Neuronal stem cell (in vitro differentiated cells): Measurements from ENCODE around the gene RMP24.

ENCODE experiments used
- DNase-seq: peaks from one replicate; pipeline ENCODE4 v3.0.0-alpha.2; 2013; ENCODE audit warnings: low spot score
- H2AFZ ChIP-seq: one replicate; pipeline ENCODE4 v1.6.1; 2013; ENCODE audit warnings: mild to moderate bottlenecking, low read length, inconsistent platforms
- H2AK5ac ChIP-seq: 2 replicates; pipeline ENCODE4 v1.6.1; 2013; ENCODE audit warnings: low read depth, mild to moderate bottlenecking, inconsistent platforms, low read length, moderate library complexity, mixed read lengths
- H2BK120ac ChIP-seq: 2 replicates; pipeline ENCODE4 v1.6.1; 2013; ENCODE audit warnings: low read depth, mild to moderate bottlenecking, inconsistent platforms, low read length, moderate library complexity, mixed read lengths
- H2BK12ac ChIP-seq: one replicate; pipeline ENCODE4 v1.6.1; 2013; ENCODE audit warnings: low read length, inconsistent platforms
- H2BK15ac ChIP-seq: 2 replicates; pipeline ENCODE4 v1.6.1; 2013; ENCODE audit warnings: mild to moderate bottlenecking, low read length, inconsistent platforms, mixed read lengths
- H2BK5ac ChIP-seq: one replicate; pipeline ENCODE4 v1.6.1; 2013; ENCODE audit warnings: inconsistent platforms, mild to moderate bottlenecking, low read length, moderate library complexity
- H3K14ac ChIP-seq: one replicate; pipeline ENCODE4 v1.6.1; 2013; ENCODE audit warnings: low read length, inconsistent platforms
- H3K18ac ChIP-seq: 2 replicates; pipeline ENCODE4 v1.6.1; 2013; ENCODE audit warnings: low read length, inconsistent platforms
- H3K23ac ChIP-seq: 2 replicates; pipeline ENCODE4 v1.6.1; 2013; ENCODE audit warnings: low read depth, mild to moderate bottlenecking, mixed read lengths, low read length, inconsistent platforms; ENCODE audit not compliant: poor library complexity
- H3K27ac ChIP-seq: replicated peaks from 3 replicates; pipeline ENCODE4 v1.5.1; 2013; ENCODE audit warnings: low read length, inconsistent platforms
- H3K27me3 ChIP-seq, 3 experiments: 2 replicates each; pipeline ENCODE4 v1.6.1; 2013; ENCODE audit warnings: low read length in 3 of 3, mild to moderate bottlenecking in 2 of 3, inconsistent platforms in 1 of 3, low read depth in 1 of 3, mixed read lengths in 1 of 3, moderate library complexity in 1 of 3; ENCODE audit not compliant: control insufficient read depth in 3 of 3, insufficient read depth in 3 of 3
- H3K36me3 ChIP-seq, 2 donors: replicated peaks in 1 of 2; 2 replicates each; pipeline ENCODE4 v1.6.1; 2013; ENCODE audit warnings: low read length in 2 of 2; ENCODE audit not compliant: control insufficient read depth in 2 of 2, insufficient read depth in 2 of 2
- H3K4ac ChIP-seq: 2 replicates; pipeline ENCODE4 v1.6.1; 2013; ENCODE audit warnings: inconsistent platforms, mild to moderate bottlenecking, low read length, moderate library complexity
- H3K4me1 ChIP-seq, 2 donors: 1 replicate in 1 of 2; 2 replicates in 1 of 2; pipeline ENCODE4 v1.6.1; 2013; ENCODE audit warnings: low read length in 2 of 2, low read depth in 1 of 2; ENCODE audit not compliant: control insufficient read depth in 2 of 2, insufficient read depth in 1 of 2
- H3K4me2 ChIP-seq: one replicate; pipeline ENCODE4 v1.6.1; 2013; ENCODE audit warnings: mild to moderate bottlenecking, low read length, inconsistent platforms; ENCODE audit not compliant: insufficient read depth, poor library complexity, severe bottlenecking
- H3K4me3 ChIP-seq, 2 donors: 2 replicates each; pipeline ENCODE4 v1.5.1; 2013; ENCODE audit warnings: low read length in 2 of 2, mild to moderate bottlenecking in 2 of 2, inconsistent platforms in 1 of 2, moderate library complexity in 1 of 2
- H3K79me1 ChIP-seq: one replicate; pipeline ENCODE4 v1.6.1; 2013; ENCODE audit warnings: low read depth, mild to moderate bottlenecking, inconsistent platforms, low read length, moderate library complexity
- H3K9ac ChIP-seq: one replicate; pipeline ENCODE4 v1.6.1; 2013; ENCODE audit warnings: mild to moderate bottlenecking, low read depth, low read length, inconsistent platforms; ENCODE audit not compliant: poor library complexity
- H3K9me3 ChIP-seq, 2 donors: replicated peaks in 1 of 2; 2 replicates each; pipeline versions ENCODE3 to v1.6.1; 2013; ENCODE audit warnings: low read length in 2 of 2, mild to moderate bottlenecking in 2 of 2, inconsistent platforms in 1 of 2, low read depth in 1 of 2, mixed read lengths in 1 of 2, moderate library complexity in 1 of 2; ENCODE audit not compliant: control insufficient read depth in 2 of 2, insufficient read depth in 1 of 2
- H4K8ac ChIP-seq: one replicate; pipeline ENCODE4 v1.6.1; 2013; ENCODE audit warnings: low read depth, mild to moderate bottlenecking, inconsistent platforms, low read length, moderate library complexity
- H4K91ac ChIP-seq: one replicate; pipeline ENCODE4 v1.6.1; 2013; ENCODE audit warnings: low read length, low read depth, mild to moderate bottlenecking, inconsistent platforms; ENCODE audit not compliant: poor library complexity
- WGBS, 2 donors: extraction: QIAGEN DNeasy Blood & Tissue Kit; methylation state at CpG; one replicate each; pipeline ENCODE4 v1.1.7; 2013; ENCODE audit warnings: missing lambda C conversion rate in 2 of 2, mixed read lengths in 1 of 2; ENCODE audit not compliant: insufficient read length in 2 of 2, insufficient replicate concordance in 1 of 2; ENCODE audit errors: extremely low coverage in 2 of 2; 5-methylcytosine and 5-hydroxymethylcytosine counted together

The RMP24 gene

GRCh38 chr18:35991696-35992095 lies 19.2 kb downstream of the RMP24 start:
- Histone ChIP-seq H3K27ac (no peak overlapping the region), H3K9ac (no peak overlapping the region), H2BK5ac (no peak overlapping the region), H3K79me1 (peaks cover 3% of the 10 kb centered on the region), H3K4me2 (no peak overlapping the region), H3K14ac (no peak overlapping the region), H4K8ac (no peak overlapping the region), H2BK12ac (no peak overlapping the region), H4K91ac (no peak overlapping the region), H3K9me3 (peaks cover 0 to 1% of the 10 kb centered on the region in 2 donors), H2BK15ac (no peak overlapping the region), H2BK120ac (no peak overlapping the region), H3K23ac (no peak overlapping the region), H3K4me1 (no peaks in the 10 kb centered on the region), H3K27me3 (no peaks in the 10 kb centered on the region), H3K4ac (no peak overlapping the region), H3K18ac (no peak overlapping the region), H3K36me3 (peaks cover 11 to 53% of the 10 kb centered on the region in 2 donors), H2AFZ (no peak overlapping the region), H3K4me3 (no peak overlapping the region), H2AK5ac (no peak overlapping the region)
- no peak for DNase-seq

GRCh38 chr18:35993013-35993412 lies 20.5 kb downstream of the RMP24 start:
- Histone ChIP-seq H2BK120ac (no peak overlapping the region), H2AFZ (no peak overlapping the region), H3K4me2 (no peak overlapping the region), H3K27ac (no peak overlapping the region), H3K9ac (no peak overlapping the region), H4K8ac (no peak overlapping the region), H2AK5ac (no peak overlapping the region), H3K79me1 (peaks cover 3% of the 10 kb centered on the region), H3K27me3 (no peaks in the 10 kb centered on the region), H3K9me3 (peaks cover 0 to 1% of the 10 kb centered on the region in 2 donors), H2BK12ac (no peak overlapping the region), H3K36me3 (peaks cover 11 to 50% of the 10 kb centered on the region in 2 donors), H2BK15ac (no peak overlapping the region), H3K23ac (no peak overlapping the region), H2BK5ac (no peak overlapping the region), H3K4ac (no peak overlapping the region), H3K18ac (no peak overlapping the region), H3K4me3 (no peak overlapping the region), H3K14ac (no peak overlapping the region), H4K91ac (no peak overlapping the region), H3K4me1 (no peaks in the 10 kb centered on the region)
- 100% methylated on average over 1 of the region's 6 CpGs for WGBS, 2 donors
- no peak for DNase-seq

- Histone ChIP-seq H3K9me3 (no peaks in the 10 kb centered on the region), H2BK15ac (no peak overlapping the region), H3K4ac (no peak overlapping the region), H3K79me1 (no peaks in the 10 kb centered on the region), H2AK5ac (no peak overlapping the region), H4K91ac (no peak overlapping the region), H3K36me3 (no peaks in the 10 kb centered on the region), H2BK5ac (no peak overlapping the region), H2BK12ac (no peak overlapping the region), H2BK120ac (no peak overlapping the region), H2AFZ (no peak overlapping the region), H3K4me2 (no peak overlapping the region), H3K9ac (no peak overlapping the region), H4K8ac (no peak overlapping the region), H3K27me3 (no peaks in the 10 kb centered on the region), H3K27ac (no peak overlapping the region), H3K4me1 (no peaks in the 10 kb centered on the region), H3K14ac (no peak overlapping the region), H3K18ac (no peak overlapping the region), H3K4me3 (no peak overlapping the region), H3K23ac (no peak overlapping the region)
- no peak for DNase-seq
- no CpG with 5 or more reads among the region's 1 CpG for WGBS, 2 donors
Measured at GRCh38 chr18:35998967-35999366, 26.5 kb downstream of the RMP24 start.

GRCh38 chr18:35999925-36000324 lies 27.4 kb downstream of the RMP24 start:
- Histone ChIP-seq H2AK5ac (no peak overlapping the region), H3K4me3 (no peak overlapping the region), H2AFZ (no peak overlapping the region), H2BK5ac (no peak overlapping the region), H3K9me3 (no peaks in the 10 kb centered on the region), H2BK15ac (no peak overlapping the region), H3K27me3 (no peaks in the 10 kb centered on the region), H3K4me1 (no peaks in the 10 kb centered on the region), H2BK120ac (no peak overlapping the region), H3K4me2 (no peak overlapping the region), H2BK12ac (no peak overlapping the region), H3K14ac (no peak overlapping the region), H3K79me1 (no peaks in the 10 kb centered on the region), H3K36me3 (no peaks in the 10 kb centered on the region), H3K4ac (no peak overlapping the region), H4K8ac (no peak overlapping the region), H3K18ac (no peak overlapping the region), H4K91ac (no peak overlapping the region), H3K27ac (no peak overlapping the region), H3K9ac (no peak overlapping the region), H3K23ac (no peak overlapping the region)
- WGBS, 2 donors: no CpG with 5 or more reads among the region's 1 CpG
- DNase-seq: no peak
